HG03469 (cell line): ENCODE data around the gene SLC2A14.
"Not testable (repeated sequence)": the region's sequence is repeated elsewhere in the genome, so short reads cannot be mapped to it uniquely, and the experiment has no call there.

ENCODE experiments used
- ATAC-seq: cut with Tn5 transposase; IDR thresholded peaks from one replicate; pipeline ENCODE4 v1.9.1; 2021; ENCODE audit warnings: mild to moderate bottlenecking, moderate library complexity, moderate number of reproducible peaks; ENCODE audit not compliant: unreplicated experiment

SLC2A14 gene

GRCh38 chr12:7872566-7873319, at the start of gene SLC2A14:
Gene SLC2A14, minus strand, starts transcription at chr12:7872915. Its CDS starts 3,035 bp downstream, at chr12:7869880.
- no peak for ATAC-seq

- ATAC-seq = not testable (repeated sequence)
Observed at GRCh38 chr12:7921181-7921580, 48.5 kb upstream of the SLC2A14 start.

GRCh38 chr12:7918268-7918590, 45.5 kb upstream of the SLC2A14 start:
- ATAC-seq = not testable (repeated sequence)

- ATAC-seq = no peak
Observed at GRCh38 chr12:7917392-7918267, 44.9 kb upstream of the SLC2A14 start.

- no peak for ATAC-seq
Observed at GRCh38 chr12:7916936-7917335, 44.2 kb upstream of the SLC2A14 start.

- no peak for ATAC-seq
Observed at GRCh38 chr12:7915661-7916403, 43.1 kb upstream of the SLC2A14 start.

GRCh38 chr12:7910106-7910505, 37.4 kb upstream of the SLC2A14 start:
- ATAC-seq = not testable (repeated sequence)

GRCh38 chr12:7907009-7907408, 34.3 kb upstream of the SLC2A14 start:
- no peak for ATAC-seq

GRCh38 chr12:7906303-7906702, 33.6 kb upstream of the SLC2A14 start:
- ATAC-seq = not testable (repeated sequence)

- ATAC-seq = not testable (repeated sequence)
Observed at GRCh38 chr12:7905600-7906125, 32.9 kb upstream of the SLC2A14 start.

GRCh38 chr12:7905071-7905470, 32.4 kb upstream of the SLC2A14 start:
- no peak for ATAC-seq

- ATAC-seq = not testable (repeated sequence)
Observed at GRCh38 chr12:7902416-7902815, 29.7 kb upstream of the SLC2A14 start.

GRCh38 chr12:7899755-7900154, 27.0 kb upstream of the SLC2A14 start:
- ATAC-seq = no peak

- ATAC-seq = not testable (repeated sequence)
Observed at GRCh38 chr12:7896726-7897125, 24.0 kb upstream of the SLC2A14 start.

- ATAC-seq = no peak
Observed at GRCh38 chr12:7892186-7892980, 19.7 kb upstream of the SLC2A14 start.

GRCh38 chr12:7884689-7885088, 12.0 kb upstream of the SLC2A14 start:
- ATAC-seq = no peak

- not testable (repeated sequence) for ATAC-seq
Observed at GRCh38 chr12:7881736-7882120, 9.0 kb upstream of the SLC2A14 start.

GRCh38 chr12:7880952-7881735, 8.4 kb upstream of the SLC2A14 start:
- not testable (repeated sequence) for ATAC-seq

GRCh38 chr12:7879246-7879645, 6.5 kb upstream of the SLC2A14 start:
- no peak for ATAC-seq
